Astrocyte of the spinal cord (primary cell): ENCODE measurements around the gene CEP350.
"Not testable (repeated sequence)": the region's sequence is repeated elsewhere in the genome, so short reads cannot be mapped to it uniquely, and the experiment has no call there.

Source experiments
- DNase-seq: peaks from one replicate; pipeline ENCODE4 v3.0.0; 2011; ENCODE audit warnings: low read depth, low spot score
- H3K4me3 ChIP-seq: 2 replicates; pipeline ENCODE4 v1.5.1; 2011; ENCODE audit warnings: low read depth, mild to moderate bottlenecking, low read length, moderate library complexity
- in situ Hi-C: cut with HindIII; loops from 2 replicates; pipeline ENCODE4 v1.10.0; 2017; ENCODE audit warnings: low sequenced_read_pairs
- TF ChIP-seq, protein P1 (sequence below): IDR thresholded peaks from 2 replicates; pipeline ENCODE4 v1.5.1; 2012; ENCODE audit warnings: low read depth, mild to moderate bottlenecking, low read length, inconsistent platforms

Gene CEP350

DNA sequence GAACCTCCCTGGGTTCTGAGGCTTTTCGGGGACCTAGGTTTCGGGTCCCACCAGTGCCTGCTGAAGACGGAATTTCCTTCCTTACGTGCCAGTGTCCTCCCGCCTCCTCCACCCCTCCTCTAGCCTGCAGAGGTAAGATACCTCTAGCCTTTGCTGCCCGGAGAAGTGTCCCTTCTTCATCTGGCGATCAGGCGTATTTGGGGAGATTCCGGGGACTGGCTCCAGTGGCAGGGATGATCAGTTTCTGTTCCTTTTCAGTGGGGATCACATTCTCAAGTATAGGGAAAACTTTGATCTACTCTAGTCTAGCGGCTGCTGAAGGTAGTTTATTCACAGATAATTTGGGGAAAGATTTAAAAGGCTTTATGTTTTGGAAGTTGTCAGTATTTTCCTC, 674 bp downstream of the CEP350 start:
- in situ Hi-C loops: no loop called here
- no peak for DNase-seq
- TF ChIP-seq, protein P1, sequence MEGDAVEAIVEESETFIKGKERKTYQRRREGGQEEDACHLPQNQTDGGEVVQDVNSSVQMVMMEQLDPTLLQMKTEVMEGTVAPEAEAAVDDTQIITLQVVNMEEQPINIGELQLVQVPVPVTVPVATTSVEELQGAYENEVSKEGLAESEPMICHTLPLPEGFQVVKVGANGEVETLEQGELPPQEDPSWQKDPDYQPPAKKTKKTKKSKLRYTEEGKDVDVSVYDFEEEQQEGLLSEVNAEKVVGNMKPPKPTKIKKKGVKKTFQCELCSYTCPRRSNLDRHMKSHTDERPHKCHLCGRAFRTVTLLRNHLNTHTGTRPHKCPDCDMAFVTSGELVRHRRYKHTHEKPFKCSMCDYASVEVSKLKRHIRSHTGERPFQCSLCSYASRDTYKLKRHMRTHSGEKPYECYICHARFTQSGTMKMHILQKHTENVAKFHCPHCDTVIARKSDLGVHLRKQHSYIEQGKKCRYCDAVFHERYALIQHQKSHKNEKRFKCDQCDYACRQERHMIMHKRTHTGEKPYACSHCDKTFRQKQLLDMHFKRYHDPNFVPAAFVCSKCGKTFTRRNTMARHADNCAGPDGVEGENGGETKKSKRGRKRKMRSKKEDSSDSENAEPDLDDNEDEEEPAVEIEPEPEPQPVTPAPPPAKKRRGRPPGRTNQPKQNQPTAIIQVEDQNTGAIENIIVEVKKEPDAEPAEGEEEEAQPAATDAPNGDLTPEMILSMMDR: no peak
- peak overlapping the region; percentile 88 for H3K4me3 ChIP-seq

DNA sequence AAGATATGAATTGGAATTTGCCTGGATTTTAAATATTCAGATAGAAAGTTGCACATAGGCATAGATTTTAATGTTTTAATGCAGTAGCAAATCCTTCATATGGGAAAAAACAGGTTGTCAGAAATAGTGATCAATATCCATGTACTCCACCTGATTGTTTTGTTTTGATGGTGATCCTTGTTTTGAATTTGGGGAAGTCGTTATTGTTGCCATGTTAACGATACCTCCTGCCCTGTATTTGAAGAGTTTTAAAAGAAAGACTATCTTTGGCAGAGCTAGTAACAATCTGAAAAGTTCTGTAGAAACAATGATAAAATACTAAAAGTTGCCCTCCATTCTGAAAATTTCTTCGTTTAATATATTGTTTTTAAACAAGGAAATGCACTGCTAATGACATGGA, 1.1 kb downstream of the CEP350 start:
- TF ChIP-seq, protein P1: no peak
- no peak for DNase-seq
- in situ Hi-C loops: no loop called here
- H3K4me3 ChIP-seq: peak overlapping the region; percentile 88

DNA sequence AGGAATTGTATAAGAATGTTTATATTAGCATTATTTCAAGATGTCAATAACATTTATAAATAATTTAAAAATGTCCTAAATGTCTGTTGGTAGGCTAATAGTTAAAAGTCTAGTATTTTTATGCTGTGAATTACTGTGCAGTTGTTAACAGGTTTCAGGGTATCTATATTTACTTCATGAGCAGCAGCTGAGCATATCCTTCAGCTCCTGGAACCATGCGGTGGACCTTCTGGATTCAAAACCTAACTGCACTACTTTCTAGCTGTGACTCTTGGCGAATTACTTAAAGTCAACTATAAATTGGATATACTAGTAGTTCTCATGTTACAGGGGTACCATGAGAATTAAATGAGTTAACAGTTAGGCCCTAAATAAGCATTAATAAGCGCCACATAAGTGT, 3.7 kb downstream of the CEP350 start:
- in situ Hi-C loops: no loop called here
- no peak for DNase-seq
- H3K4me3 ChIP-seq: no peak overlapping the region
- TF ChIP-seq, protein P1: no peak

DNA sequence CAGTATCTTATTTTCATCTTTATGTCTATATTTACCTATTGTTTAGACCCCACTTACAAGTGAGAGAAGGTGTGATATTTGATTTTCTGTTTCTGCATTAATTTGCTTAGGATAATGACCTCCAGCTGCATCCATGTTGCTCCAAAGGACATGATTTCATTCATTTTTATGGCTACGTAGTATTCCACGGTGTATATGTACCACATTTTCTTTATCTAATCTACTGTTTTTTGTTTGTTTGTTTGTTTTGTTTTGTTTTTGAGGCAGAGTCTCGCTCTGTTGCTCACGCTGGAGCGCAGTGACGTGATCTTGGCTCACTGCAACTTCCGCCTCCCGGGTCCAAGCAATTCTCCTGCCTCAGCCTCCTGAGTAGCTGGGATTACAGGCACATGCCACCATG, 7.6 kb downstream of the CEP350 start:
- H3K4me3 ChIP-seq, DNase-seq, in situ Hi-C loops: not testable (repeated sequence)

DNA sequence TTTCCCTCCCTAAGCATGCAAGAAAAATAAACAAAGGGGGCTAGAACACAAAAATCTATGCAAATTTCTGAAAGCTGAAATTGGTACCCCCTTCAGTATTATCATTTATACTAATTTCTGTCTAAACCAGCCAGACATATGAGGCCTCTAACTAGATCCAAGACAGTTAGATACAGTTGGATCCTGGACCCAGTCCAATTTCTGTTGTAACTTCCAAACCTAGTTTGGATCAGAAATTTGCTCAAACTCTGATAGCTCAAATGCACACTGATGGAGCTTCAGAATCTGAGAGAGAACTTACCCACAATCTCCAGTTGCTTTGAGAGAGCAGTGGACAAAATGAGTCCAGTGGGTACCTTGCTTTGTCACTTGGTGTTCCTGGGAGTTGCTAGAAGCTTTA, 11.9 kb downstream of the CEP350 start:
- no peak overlapping the region for H3K4me3 ChIP-seq
- in situ Hi-C loops: no loop called here
- TF ChIP-seq, protein P1: no peak
- DNase-seq: no peak

DNA sequence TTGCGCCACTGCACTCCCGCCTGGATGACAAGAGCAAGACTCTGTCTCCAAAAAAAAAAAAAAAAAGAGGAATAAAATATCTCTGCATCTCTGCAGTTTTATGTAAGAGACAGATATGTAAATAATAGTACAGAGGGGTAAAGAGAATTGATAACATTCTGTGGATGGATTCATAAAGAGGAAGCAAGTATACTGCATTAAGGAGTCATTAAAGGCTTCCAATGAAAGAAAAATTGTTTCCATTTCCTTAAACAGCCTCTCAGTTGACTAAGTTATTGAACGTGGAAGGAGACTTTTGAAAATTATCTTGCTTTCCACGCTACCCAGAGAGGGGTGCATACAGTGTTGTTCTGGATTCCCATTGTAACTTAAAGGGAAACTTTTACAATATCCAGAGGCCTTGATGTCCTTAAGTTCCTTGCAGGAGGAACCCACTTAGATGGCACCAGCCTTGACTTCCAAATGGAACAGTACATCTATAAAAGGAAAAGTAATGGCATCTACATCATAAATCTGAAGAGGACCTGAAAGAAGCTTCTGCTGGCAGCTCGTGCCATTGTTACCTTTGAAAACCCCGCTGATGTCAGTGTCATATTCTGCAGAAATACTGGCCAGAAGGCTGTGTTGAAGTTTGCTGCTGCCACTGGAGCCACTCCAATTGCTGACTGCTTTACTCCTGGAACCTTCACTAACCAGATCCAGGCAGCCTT, 13.8 kb downstream of the CEP350 start:
- in situ Hi-C loops: no loop called here
- no peak for DNase-seq
- TF ChIP-seq, protein P1: no peak

DNA sequence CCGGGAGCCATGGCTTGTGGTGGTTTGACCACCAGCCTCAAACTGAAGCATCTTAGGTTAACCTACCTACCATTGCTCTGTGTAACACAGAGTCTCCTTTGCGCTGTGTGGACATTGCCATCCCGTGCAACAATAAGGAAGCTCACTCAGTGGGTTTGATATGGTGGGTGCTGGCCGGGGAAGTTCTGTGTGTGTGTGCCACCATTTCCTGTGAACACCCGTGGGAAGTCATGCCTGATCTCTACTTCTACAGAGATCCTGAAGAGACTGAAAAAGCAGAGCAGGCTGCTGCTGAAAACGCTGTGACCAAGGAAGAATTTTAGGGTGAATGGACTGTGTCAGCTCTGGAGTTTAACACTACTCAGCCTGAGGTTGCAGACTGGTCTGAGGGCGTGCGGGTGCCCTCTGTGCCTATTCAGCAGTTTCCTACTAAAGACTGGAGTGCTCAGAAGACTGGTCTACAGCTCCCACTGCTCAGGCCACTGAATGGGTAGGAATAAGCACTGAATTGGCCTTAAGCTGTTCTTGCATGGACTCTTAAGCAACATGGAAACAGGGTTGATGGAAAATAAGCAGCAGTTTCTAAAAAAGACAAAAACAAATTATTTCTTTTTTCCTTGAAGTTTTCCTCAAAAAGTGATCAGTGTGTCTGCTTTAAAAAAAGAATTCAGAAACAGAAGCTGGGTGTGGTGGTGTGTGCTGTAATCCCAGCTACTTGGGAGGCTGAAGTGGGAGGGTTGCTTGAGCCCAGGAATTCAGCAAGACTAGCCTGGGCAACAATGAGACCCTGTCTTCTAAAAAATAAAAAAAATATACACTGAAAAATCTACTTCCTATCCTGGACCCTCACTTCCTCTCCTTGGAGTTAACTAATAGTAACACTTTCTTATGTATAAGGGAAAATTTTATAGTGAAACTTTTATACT, 14.6 kb downstream of the CEP350 start:
- in situ Hi-C loops: no loop called here
- no peak overlapping the region for H3K4me3 ChIP-seq
- no peak for DNase-seq
- TF ChIP-seq, protein P1: no peak

More for the DNA sequence above, 13.8 kb downstream of the CEP350 start:
- no peak overlapping the region for H3K4me3 ChIP-seq
